Measurements from ENCODE around the gene DLEC1.
"Not testable (repeated sequence)": the region's sequence is repeated elsewhere in the genome, so short reads cannot be mapped to it uniquely, and the experiment has no call there.

DLEC1 gene

DNA sequence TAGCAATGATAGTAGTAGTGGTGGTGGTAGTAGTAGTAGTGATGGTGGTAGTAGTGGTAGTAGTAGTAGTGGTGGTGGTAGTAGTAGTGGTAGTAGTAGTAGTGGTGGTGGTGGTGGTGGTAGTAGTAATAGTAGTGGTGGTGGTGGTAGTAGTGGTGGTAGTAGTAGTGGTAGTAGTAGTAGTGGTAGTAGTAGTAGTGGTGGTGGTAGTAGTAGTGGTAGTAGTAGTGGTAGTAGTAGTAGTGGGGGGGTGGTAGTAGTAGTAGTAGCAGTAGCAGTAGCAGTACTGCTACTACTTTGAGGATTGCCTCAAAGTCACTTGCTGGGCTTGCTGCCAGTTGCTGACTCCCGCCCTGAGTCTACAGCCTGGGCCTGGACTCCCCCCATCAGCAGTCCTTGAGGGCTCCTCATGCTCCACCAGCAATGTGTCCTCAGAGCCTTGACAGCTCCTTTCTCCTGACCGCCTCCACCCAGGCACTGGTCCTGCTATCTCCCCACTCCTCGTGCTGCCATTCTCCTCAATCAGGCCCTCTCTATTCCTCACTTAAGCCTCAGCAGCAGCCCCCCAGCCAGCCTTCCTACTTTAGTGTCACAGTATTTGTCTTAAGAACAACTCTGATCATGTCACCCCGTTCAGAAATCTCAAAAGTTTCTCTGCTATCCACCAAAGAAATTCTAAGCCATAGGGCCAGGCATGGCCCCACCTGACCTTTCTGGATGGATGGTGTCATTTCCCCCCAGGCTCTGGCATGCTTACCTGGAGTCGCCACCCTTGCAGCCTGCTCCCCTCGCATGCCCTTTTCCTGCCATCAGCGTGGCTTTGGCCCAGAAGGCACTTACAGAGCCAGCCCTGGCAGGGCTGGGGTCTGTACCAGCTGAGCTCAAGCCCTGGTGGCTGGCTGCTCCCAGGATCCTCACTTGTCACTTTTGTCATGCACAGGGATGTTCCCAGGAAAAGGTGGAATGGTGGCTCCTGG lies 45.6 kb downstream of the DLEC1 start:
- no peak for DNase-seq (ENCODE audit: low read depth in 2 of 2)

DNA sequence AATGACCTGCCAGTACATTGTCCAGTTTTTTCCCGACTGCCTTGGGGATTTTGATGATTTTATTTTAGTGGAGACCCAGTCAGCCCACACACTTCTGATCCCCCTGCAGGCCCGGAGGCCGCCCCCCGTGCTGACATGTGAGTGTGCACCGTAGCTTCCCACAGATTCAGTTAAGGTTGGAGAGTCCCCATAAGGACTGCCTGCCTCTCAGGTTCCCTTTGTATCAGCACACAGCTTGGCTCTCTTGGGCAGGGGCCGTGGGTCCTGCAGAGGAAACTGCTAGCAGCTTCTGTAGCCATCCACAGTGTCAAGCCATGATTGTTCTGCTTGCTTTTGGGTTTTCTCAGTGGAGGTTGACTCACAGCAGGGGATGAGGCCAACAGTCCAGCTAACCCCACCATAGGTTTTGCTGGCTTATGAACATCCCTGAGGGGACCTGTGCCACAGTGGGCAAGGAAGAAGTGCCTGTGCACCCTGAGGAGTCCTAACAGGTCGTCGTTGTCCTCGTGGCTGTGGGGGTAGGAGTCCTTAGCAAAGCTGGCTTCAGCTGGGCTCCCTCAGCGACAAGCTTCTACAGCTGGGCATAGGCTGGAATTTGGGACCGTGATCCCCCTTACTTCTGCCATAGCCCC lies 46.4 kb downstream of the DLEC1 start:
- DNase-seq (ENCODE audit: low read depth in 2 of 2), result no peak

GRCh38 chr3:38085943-38086324 lies 46.9 kb downstream of the DLEC1 start:
- no peak for DNase-seq (ENCODE audit: low read depth in 2 of 2)

GRCh38 chr3:38086496-38086895 lies 47.5 kb downstream of the DLEC1 start:
- DNase-seq (ENCODE audit: low read depth in 2 of 2), result no peak

- DNase-seq (ENCODE audit: low read depth in 2 of 2), result not testable (repeated sequence)
These were observed 48.3 kb downstream of the DLEC1 start for GRCh38 chr3:38087278-38087677.

- DNase-seq (ENCODE audit: low read depth in 2 of 2), result no peak
These were observed 49.4 kb downstream of the DLEC1 start for GRCh38 chr3:38088126-38089078.

GRCh38 chr3:38089163-38089562 lies 50.2 kb downstream of the DLEC1 start:
- no peak for DNase-seq (ENCODE audit: low read depth in 2 of 2)

GRCh38 chr3:38090453-38090852 lies 51.4 kb downstream of the DLEC1 start:
- DNase-seq (ENCODE audit: low read depth in 2 of 2), result no peak

DNA sequence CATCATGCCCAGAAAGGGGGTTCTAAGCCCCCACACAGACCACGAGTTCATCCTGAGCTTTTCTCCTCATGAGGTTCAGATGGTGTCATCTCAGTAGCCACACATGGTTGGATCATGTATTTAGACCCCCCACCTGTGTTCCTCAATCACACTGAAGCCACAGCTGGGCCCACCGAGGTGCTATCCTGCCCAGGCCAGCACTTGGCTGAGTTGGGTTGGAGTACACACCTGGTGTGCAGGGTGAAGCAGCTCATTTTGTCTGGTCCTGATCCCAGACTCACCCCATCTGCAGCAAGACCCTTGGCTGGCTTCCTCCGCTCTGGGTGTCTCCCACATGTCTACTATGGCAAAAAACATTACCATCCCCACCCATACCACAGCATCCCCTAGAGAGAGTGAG lies 56.0 kb downstream of the DLEC1 start:
- no peak for DNase-seq (ENCODE audit: low read depth in 2 of 2)

GRCh38 chr3:38095669-38096483 lies 56.9 kb downstream of the DLEC1 start:
- no peak for DNase-seq (ENCODE audit: low read depth in 2 of 2)

DNA sequence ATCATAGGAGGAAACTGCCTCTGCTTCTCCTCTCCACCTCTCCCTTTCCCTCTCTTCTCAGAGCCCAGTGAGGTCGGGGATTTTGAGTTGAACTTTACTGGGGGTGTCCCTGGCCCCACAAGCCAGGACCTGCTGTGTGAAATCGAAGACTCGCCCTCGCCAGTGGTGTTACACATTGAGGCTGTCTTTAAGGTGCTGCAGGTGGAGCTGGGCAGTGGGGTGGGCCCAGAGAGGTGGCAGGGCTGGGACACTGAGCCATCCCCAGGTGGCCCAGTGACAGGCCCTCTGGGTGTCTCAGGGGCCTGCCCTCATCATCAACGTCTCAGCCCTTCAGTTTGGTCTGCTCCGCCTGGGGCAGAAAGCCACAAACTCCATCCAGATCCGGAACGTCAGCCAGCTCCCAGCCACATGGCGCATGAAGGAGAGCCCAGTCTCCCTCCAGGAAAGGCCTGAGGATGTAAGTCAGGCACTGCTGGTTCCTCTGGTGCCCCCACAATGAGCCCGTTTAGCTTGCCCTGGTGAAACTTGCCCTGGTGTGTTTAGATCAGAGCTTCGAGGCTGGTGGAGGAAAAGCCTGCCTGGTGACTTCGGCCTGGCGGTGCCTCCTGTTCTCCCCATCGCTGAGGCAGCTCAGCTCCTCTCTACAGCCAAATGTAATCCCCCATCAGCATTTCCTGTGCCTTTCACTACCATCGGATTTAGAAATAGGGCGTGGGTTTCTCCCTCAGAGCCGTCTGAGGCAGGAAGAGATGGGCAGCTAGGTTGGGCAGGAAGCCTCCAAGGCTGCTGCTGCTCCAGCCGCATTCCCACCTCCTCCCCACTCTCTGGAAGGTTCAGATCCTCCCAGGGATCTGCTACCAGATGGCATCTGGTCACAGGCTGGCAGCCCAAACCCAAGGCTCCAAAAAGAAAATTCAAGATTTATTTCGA lies 58.7 kb downstream of the DLEC1 start:
- no peak for DNase-seq (ENCODE audit: low read depth in 2 of 2)

- no peak for DNase-seq (ENCODE audit: low read depth in 2 of 2)
These were observed 59.3 kb downstream of the DLEC1 start for GRCh38 chr3:38098376-38098723.

DNA sequence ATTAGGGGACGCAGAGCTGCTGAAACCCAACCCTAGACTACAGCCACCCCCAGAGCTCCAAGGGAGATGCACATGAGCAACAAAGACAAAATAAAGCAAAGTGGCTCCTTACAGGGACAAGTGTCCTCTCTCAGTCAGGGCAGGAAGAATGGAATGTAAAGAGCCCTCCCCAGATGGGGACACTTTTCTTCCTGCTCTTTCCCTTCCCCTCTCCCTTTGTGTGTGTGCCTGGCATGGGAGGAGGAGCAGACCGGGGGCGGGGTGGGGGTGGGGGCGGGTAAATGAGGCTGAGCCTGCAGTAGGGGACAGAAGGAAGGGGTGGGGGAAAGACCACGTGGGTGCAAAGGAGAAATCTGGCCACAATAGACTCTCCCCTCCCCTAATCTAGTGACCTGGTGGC lies 60.5 kb downstream of the DLEC1 start:
- no peak for DNase-seq (ENCODE audit: low read depth in 2 of 2)

GRCh38 chr3:38100498-38100897 lies 61.5 kb downstream of the DLEC1 start:
- no peak for DNase-seq (ENCODE audit: low read depth in 2 of 2)

DNA sequence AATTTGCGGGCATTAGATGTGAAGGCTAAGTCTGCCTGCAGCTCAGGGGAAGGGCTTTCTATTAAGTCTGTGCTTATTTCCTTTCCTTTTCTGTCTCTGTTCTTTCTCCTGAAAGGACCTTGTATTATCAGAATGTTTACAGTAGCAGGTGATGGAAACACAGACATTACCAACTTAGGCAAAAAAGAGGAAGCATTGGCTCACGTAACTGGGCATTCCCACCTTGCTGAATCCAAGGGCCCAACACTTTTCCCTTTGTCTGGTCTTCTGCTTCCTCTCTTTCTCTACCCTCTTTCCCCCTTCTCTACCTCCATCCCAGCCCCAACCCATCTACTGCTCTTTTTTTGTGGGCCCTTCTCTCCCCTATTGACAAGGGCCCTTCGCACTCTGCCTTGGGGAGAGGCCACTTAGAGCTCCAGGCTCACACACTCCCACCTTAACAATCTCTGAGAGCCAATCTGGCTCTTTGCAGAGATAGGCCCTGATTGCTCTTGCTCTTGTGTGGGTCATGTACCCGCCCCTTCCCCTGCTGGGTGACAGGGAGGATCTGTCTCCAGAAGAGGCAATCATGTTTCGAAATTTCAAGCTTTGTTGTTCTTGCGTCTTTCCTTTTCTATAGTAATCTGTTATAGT lies 62.9 kb downstream of the DLEC1 start:
- no peak for DNase-seq (ENCODE audit: low read depth in 2 of 2)

DNA sequence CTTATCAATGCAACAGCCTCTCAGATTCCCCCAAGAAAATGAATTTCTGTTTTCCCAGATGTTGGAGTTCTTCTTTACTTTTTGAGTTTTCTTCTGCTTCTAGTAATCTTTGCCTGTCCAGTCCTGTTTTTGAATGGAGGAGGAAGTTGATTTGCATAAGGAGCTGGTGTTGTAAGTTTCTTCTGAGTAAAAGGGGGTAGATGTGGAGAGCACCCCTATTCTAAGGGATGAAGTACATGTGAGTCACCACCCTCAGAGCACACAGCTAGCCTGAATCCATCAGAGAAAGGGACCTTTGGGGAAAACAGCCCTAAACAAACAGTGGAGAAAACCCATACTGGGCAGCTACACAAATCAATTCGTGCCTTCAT lies 63.4 kb downstream of the DLEC1 start:
- no peak for DNase-seq (ENCODE audit: low read depth in 2 of 2)

DNA sequence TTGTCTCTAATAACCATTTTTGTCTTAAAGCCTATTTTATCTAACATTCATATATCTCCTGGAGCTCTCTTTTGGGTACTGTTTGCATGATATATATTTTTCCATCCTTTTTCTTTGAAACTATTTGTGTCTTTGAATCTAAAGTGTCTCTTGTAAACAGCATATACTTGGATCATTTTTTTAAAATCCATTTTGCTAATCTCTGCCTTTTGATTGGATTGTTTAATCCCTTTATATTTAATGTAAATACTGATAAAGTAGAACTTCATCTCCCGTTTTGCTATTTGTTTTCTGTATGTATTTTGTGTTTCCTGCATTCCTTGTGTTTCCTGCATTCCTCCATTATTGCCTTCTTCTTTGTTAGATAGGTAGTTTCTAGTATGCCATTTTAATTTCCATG lies 66.5 kb downstream of the DLEC1 start:
- no peak for DNase-seq (ENCODE audit: low read depth in 2 of 2)

DNA sequence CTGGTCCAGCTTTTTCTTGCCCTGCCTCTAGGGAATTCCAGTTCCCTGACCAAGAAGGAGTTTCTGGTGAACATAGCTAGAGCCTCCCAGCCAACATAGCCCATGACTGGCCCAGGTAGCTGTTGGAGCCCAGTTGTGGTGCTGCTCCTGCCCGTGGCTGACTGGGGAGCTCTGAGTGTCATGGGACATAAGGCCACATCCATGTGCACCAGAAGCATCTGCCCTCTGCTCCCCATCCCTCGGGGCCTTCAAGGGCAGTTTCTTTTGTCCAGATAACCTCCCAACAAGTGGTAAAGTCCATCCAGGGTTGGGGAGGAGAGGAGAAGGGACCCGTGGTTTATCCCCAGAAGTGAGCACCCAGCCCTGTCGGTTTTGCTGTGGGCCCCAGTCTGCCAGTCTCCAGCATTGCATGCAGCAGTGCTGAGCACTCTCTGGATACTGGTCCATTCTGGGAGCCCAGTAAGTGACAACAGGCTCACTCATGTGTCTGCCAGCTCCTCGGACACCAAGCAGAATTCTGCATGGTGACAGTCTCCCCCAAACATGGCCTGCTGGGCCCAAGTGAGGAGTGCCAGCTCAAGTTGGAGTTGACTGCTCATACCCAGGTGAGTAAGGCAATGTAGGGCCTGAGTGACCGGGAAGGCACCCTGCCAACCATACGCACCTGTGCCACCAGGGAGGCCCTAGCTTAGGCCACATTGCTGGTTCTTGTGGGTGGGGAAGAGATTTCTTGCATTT lies 69.1 kb downstream of the DLEC1 start:
- DNase-seq (ENCODE audit: low read depth in 2 of 2), result no peak
